HG03196 (cell line): ENCODE results near the gene ING1.

Source experiments
- ATAC-seq: cut with Tn5 transposase; IDR thresholded peaks from one replicate; pipeline ENCODE4 v1.9.1; 2021; ENCODE audit not compliant: unreplicated experiment

The ING1 gene

DNA sequence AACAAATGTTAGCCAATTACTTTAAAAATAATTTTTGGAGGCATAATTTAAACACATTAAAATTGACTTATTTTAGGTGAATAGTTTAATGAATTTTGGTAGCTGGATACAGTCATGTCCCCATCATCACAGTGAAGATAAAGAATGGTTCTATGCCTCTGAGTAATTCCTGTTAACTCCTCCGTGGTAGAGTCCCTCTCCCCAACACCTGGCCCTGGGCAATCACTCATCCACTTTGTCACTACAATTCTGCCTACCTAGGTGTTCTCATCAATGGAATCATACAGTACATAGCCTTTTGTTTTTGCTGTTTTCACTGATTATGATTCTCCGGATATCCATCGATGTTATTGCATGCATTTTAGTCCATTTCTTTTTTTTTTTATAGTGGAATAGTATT lies 55.6 kb downstream of the ING1 start:
- no peak for ATAC-seq

DNA sequence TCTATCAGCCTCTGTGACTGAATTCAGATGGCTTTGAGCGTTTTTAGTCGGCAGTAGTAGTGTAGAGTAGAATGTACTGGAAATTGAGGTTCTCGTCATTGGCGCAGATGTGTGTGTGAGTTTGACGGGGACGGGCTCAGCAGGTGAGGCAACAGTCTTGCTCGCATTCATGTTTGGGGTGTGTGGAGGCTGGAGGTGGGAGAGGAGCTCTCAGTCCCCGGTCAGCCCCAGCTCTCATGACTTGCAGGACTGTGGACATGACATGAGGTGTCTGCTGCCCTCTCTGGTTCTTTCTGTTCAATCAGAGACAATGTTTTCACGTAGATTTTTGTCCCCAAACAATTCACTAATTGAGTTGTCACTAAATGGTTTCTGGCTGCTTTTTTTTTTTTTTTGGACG lies 57.2 kb downstream of the ING1 start:
- ATAC-seq = no peak

DNA sequence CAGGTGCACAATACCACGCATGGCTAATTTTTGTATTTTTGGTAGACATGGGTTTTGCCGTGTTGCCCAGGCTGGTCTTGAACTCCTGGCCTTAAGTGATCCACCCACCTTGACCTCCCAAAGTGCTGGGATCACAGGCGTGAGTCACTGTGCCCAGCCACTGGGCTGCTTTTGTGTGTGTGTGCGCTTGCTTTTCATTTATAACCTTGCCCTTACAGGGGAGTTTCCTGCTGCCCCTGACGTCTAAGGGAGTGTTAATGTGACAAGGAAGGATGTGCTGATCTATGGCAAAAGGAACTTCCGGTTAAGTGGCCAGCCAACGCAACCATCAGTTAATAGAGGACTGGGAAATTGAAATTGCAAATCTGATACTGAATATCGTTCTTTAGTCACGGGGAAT lies 57.7 kb downstream of the ING1 start:
- ATAC-seq = no peak

DNA sequence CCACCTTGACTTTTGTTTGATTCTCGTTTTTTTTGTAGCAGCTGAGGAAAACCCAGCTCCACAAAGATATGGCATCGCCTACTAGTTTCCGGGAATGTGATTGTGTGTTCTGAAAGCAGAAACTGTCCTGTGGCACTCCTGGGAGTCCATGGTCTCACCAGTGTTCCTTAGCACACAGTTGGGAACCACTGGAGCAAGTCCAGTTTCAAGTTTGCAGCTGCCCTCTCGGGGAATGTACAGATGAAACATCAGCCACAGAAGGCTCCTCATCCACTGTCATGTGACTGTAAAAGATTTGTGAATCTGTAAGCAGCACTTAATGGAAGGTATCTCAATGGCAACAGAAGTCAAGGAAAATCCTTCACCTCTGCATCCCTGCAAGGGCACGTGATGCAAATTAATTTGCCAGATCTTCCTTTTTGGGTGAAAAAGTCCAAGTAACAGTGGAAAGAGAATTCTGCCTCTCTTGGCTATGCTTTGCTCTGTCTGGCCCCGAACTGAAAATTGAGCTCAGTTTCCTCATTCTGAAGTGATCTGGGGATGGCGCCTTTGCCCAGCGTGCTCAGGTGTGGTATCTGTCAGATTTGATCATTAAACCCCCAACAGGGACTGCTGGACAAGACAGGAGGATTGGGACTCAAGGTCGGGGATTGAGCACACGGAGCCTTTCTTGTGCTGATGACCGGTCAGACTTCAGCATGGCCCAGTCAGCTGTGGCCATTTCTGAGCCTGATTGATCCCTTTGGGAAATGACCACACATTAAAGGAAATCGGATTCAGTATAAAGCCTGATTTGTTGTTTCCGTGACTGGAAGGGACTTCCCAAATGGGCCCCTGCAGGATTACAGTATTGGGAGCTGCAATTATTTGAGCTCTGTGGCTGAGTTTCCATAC lies 58.8 kb downstream of the ING1 start:
- no peak for ATAC-seq
